ENCODE results near the gene MGAT4C. TPM values are rescaled to one million over a fixed set of nuclear protein-coding genes. Genes with fewer than 3 reads are reported as not detected.

MGAT4C gene
- total and polyA plus RNA-seq, 8 donors = 0.20 to 2.7 (median 0.86) TPM

DNA sequence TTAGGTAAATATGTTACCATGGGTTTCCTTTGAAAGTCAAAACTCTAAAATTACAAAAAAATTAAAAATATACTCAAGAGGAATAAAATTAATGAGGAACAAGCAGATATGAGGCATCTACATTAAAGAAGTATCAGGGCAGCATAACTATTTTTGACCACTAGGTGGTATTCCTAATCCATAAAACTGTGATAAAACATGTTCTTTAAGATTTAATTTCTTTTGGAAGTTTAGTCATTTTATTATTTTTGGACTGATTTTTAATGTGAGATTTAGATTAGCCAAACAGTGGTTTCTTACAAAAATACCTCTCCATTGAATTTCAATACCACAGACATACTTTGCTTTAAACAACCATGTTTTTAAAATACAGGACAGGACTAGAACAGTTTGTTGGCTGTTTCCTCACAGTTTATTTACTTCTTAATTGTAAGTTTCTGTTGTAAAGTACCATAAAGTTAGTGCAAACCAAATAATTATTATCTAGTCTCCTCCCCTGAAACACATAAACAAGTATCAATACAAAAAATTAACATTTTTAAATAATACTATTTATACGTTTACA lies 332.3 kb downstream of the MGAT4C start:
- Histone ChIP-seq H3K27me3 (no peaks in the 10 kb centered on the region), H3K27ac (no peak overlapping the region), H3K36me3 (no peaks in the 10 kb centered on the region), H3K4me3 (no peak overlapping the region), H3K4me1 (no peaks in the 10 kb centered on the region), H3K9me3 (no peaks in the 10 kb centered on the region)
- intact Hi-C loops (cut with DNase I) = no loop called here
- peak in 1 of 4 donors; percentile 19 for DNase-seq
- TF ChIP-seq, protein P1, sequence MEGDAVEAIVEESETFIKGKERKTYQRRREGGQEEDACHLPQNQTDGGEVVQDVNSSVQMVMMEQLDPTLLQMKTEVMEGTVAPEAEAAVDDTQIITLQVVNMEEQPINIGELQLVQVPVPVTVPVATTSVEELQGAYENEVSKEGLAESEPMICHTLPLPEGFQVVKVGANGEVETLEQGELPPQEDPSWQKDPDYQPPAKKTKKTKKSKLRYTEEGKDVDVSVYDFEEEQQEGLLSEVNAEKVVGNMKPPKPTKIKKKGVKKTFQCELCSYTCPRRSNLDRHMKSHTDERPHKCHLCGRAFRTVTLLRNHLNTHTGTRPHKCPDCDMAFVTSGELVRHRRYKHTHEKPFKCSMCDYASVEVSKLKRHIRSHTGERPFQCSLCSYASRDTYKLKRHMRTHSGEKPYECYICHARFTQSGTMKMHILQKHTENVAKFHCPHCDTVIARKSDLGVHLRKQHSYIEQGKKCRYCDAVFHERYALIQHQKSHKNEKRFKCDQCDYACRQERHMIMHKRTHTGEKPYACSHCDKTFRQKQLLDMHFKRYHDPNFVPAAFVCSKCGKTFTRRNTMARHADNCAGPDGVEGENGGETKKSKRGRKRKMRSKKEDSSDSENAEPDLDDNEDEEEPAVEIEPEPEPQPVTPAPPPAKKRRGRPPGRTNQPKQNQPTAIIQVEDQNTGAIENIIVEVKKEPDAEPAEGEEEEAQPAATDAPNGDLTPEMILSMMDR (IDR thresholded peaks at IDR 0.05) = peak; percentile 26 to 50
- no peak for ATAC-seq

DNA sequence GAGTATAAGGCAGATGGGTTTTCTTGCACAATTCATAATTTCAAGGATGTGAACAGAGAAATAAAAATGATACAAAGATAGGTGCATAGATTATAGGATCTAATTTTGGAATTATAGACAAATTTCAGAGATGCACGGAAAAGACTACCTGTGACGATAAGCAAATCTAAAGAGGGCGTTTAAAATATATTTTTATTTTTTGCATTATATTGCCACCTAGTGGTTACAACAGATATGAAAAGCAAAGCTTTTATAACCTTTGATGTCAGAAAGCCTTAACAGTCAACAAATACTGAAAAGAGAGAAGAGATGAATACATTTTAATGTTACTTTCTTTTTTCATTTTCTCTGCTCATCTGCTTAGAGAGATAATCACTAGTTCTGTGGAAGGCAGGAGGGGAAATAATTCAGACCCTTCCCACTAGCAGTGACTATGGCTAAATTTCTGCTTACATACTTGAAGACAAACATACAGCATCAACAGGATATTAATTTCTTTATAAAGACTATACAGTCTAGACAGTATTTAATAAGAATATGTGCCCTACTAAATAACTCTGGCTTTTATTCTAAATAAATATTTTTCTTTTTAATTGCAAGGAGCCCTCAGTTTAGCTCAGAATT lies 335.8 kb downstream of the MGAT4C start:
- Histone ChIP-seq H3K27me3 (no peaks in the 10 kb centered on the region), H3K9me3 (no peaks in the 10 kb centered on the region), H3K36me3 (no peaks in the 10 kb centered on the region), H3K4me1 (no peaks in the 10 kb centered on the region), H3K27ac (no peak overlapping the region), H3K4me3 (no peak overlapping the region)
- DNase-seq (peak in 1 of 4 donors; percentile 19), ATAC-seq (peak; percentile 32)
- intact Hi-C loops (cut with DNase I) = no loop called here
- TF ChIP-seq, protein P1 (IDR thresholded peaks at IDR 0.05) = peak; percentile 52 to 67
